GM13976 (cell line): ENCODE data around the gene TIMP3.
"Not testable (repeated sequence)": the region's sequence is repeated elsewhere in the genome, so short reads cannot be mapped to it uniquely, and the experiment has no call there.

Experiments
- DNase-seq: peaks from one replicate; pipeline ENCODE4 v3.0.0; 2012; ENCODE audit warnings: low spot score
- in situ Hi-C: fragments of 300-500 bp; cut with MboI; formaldehyde crosslinking; loops from one replicate; pipeline ENCODE4 v1.12.0; 2022; ENCODE audit warnings: low sequenced_read_pairs, mixed read lengths, inconsistent platforms; ENCODE audit not compliant: unreplicated experiment
- TF ChIP-seq, protein P1 (sequence below): IDR thresholded peaks from 2 replicates; pipeline ENCODE4 v1.5.1; 2012; ENCODE audit warnings: borderline replicate concordance, mild to moderate bottlenecking; ENCODE audit not compliant: insufficient read depth; ENCODE audit errors: extremely low read depth, missing control alignments, control extremely low read depth

The TIMP3 gene

DNA sequence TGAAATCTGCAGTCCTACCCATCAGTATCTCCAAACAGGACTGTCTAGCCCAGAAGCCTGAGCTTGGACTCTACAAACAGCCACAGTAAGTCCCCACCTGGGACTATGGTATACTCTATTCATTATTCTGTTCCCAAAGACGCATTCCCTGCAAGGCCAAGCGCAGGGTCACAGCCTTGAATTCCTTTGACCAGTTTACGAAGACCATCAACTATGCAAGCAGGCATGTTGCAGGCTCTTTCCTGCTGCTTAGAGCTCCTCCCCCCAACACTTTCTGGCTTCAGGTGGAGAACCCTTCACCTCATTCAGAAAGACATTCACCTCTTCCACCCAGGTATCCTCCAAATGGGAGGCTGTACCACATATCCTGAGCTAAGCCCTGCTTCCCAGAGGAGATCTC lies 62.5 kb downstream of the TIMP3 start:
- TF ChIP-seq, protein P1, sequence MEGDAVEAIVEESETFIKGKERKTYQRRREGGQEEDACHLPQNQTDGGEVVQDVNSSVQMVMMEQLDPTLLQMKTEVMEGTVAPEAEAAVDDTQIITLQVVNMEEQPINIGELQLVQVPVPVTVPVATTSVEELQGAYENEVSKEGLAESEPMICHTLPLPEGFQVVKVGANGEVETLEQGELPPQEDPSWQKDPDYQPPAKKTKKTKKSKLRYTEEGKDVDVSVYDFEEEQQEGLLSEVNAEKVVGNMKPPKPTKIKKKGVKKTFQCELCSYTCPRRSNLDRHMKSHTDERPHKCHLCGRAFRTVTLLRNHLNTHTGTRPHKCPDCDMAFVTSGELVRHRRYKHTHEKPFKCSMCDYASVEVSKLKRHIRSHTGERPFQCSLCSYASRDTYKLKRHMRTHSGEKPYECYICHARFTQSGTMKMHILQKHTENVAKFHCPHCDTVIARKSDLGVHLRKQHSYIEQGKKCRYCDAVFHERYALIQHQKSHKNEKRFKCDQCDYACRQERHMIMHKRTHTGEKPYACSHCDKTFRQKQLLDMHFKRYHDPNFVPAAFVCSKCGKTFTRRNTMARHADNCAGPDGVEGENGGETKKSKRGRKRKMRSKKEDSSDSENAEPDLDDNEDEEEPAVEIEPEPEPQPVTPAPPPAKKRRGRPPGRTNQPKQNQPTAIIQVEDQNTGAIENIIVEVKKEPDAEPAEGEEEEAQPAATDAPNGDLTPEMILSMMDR = no peak
- in situ Hi-C loops = no loop called here
- DNase-seq = no peak

DNA sequence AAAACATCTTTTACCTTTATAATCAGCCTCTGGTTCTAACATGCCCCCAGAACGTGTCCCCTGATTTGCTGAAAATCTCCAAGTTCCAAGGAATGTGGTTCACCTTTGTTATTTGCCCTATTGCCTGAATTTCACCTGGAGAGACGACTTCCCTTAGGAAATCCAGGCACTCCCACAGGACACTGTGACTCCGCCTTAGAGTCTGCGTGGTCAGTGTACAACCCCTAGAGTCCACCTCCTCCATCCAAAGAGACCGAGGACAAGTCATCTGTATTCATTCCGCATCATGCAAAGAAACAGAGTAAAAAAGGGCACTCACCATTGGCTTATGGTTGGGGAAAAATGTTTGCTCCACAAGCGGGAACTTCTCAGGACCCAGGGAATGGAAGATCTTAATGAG lies 63.1 kb downstream of the TIMP3 start:
- TF ChIP-seq, protein P1 = no peak
- DNase-seq = no peak
- in situ Hi-C loops = no loop called here

DNA sequence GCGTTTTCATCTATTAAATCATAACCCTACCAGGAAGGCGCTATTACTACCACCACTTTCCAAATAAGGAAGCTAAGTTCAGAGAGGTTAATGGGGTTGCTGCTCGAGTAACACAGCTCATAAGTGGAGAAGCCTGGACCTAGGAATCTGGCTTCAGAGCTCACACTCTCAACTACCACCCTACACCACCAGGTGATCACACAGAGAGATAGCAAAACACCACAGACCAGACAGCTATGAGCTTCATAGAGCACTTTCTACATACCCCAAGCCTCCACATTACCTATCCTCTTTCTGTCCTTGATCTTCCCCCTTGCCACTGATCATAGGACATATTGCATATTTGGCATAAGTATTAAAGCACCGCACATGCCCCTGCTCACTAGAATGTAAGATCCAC lies 65.4 kb downstream of the TIMP3 start:
- DNase-seq = no peak
- in situ Hi-C loops = no loop called here
- TF ChIP-seq, protein P1 = no peak

DNA sequence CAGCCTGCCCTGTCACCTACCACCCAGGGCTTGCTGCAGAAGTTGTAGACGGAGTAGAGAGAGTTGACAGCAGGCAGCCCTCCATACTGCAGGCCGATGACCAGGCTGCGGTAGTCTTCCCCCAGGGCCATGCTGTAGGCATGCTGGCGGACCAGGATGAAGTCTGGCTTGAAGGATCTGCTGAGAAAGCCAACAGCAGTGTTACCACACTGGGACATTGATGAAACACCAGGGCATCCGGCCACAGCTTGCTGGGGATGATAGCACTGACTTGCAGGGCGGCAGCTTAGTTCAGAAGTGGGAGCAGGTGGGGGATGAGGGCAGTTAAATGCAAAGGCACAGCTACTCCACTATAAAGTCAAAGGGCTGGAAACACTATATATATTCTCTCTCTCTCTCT lies 67.4 kb downstream of the TIMP3 start:
- TF ChIP-seq, protein P1 = no peak
- DNase-seq = no peak
- in situ Hi-C loops = no loop called here

GRCh38 chr22:32870474-32870873 lies 69.0 kb downstream of the TIMP3 start:
- in situ Hi-C loops = no loop called here
- TF ChIP-seq, protein P1 = no peak
- DNase-seq = no peak

- in situ Hi-C loops = not testable (repeated sequence)
These were observed 72.1 kb downstream of the TIMP3 start for GRCh38 chr22:32873604-32874003.

GRCh38 chr22:32874385-32874784 lies 72.9 kb downstream of the TIMP3 start:
- TF ChIP-seq, protein P1 = no peak
- in situ Hi-C loops = no loop called here
- no peak for DNase-seq

More at GRCh38 chr22:32873604-32874003, 72.1 kb downstream of the TIMP3 start:
- DNase-seq = not testable (repeated sequence)
